Fibroblast of lung (primary cell): ENCODE measurements around the gene MB.

Source experiments
- EZH2 ChIP-seq: IDR thresholded peaks from 2 replicates; pipeline ENCODE4 v1.5.1; 2012; ENCODE audit warnings: low read length, control low read depth, mild to moderate bottlenecking; ENCODE audit errors: missing control alignments
- TF ChIP-seq, protein P1 (sequence below), 2 donors: IDR thresholded peaks in 1 of 2; conservative IDR thresholded peaks in 1 of 2; 1 replicate in 1 of 2; 2 replicates in 1 of 2; pipeline ENCODE4 v1.5.1; 2011 to 2012; ENCODE audit warnings: low read length in 2 of 2, control low read depth in 1 of 2, inconsistent platforms in 1 of 2, low read depth in 1 of 2, mild to moderate bottlenecking in 1 of 2

DNA sequence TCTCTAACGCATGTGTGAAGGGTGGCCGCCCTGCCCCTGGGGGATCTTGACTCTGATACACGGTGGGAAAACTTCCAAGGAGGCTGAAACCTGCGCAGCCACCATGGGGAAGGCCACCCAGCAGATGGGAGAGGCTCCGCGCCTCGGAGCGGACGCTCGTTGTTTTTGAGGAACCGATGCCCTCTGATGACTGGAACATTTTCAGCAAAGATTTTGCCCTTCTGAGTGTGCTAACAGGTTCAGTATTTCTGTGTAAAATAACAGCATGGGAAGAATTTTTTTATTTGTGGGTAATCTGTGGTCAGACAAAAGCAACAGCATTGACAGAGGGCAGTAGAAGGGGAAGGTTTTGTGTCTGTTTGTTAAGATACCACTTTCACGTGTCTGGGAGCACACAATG, 16.7 kb downstream of the MB start:
- TF ChIP-seq, protein P1, sequence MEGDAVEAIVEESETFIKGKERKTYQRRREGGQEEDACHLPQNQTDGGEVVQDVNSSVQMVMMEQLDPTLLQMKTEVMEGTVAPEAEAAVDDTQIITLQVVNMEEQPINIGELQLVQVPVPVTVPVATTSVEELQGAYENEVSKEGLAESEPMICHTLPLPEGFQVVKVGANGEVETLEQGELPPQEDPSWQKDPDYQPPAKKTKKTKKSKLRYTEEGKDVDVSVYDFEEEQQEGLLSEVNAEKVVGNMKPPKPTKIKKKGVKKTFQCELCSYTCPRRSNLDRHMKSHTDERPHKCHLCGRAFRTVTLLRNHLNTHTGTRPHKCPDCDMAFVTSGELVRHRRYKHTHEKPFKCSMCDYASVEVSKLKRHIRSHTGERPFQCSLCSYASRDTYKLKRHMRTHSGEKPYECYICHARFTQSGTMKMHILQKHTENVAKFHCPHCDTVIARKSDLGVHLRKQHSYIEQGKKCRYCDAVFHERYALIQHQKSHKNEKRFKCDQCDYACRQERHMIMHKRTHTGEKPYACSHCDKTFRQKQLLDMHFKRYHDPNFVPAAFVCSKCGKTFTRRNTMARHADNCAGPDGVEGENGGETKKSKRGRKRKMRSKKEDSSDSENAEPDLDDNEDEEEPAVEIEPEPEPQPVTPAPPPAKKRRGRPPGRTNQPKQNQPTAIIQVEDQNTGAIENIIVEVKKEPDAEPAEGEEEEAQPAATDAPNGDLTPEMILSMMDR (conservative IDR thresholded peaks at IDR 0.05 in 1 of 2, IDR thresholded peaks at IDR 0.05 in 1 of 2; ENCODE audit: low read depth in 1 of 2, low read length in 2 of 2) = no peak
- no peak for TF ChIP-seq EZH2
